NCI-H1092 treated with DMSO at 0.1 percent for 48 hours (cell line): ENCODE results near the gene CFAP92.

Experiments used
- DNase-seq: peaks from one replicate; lab custom pipeline; 2025; lab: John Stamatoyannopoulos, UW

Gene CFAP92

GRCh38 chr3:128993461-128994172, at the start of gene CFAP92:
CFAP92 (minus strand) TSS chr3:128994076; CDS start chr3:128993304, 772 bp downstream.
- DNase-seq, result peak; percentile 87

GRCh38 chr3:129040579-129041300, 46.9 kb upstream of the CFAP92 start:
- no peak for DNase-seq

GRCh38 chr3:129040039-129040336, 46.1 kb upstream of the CFAP92 start:
- DNase-seq, result no peak

- peak; percentile 84 for DNase-seq
These were observed 45.6 kb upstream of the CFAP92 start for GRCh38 chr3:129039271-129040038.

- no peak for DNase-seq
These were observed 44.4 kb upstream of the CFAP92 start for GRCh38 chr3:129038121-129038855.

DNA sequence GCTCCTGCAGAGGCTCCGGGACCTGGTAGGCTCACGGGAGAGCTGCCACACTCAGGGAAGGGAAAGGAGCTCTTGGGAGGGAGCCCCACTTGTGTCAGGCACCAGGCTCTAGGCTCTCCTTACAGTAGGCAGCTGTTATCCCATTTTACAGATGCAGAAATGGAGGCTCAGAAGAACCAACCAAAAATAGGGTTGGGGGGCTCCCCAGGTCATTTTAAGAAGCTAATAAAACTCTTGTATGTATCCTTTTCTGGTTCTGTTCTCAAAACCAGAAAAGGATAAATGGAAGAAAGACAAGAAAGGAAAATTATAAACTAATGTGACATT, 43.2 kb upstream of the CFAP92 start:
- no peak for DNase-seq

DNA sequence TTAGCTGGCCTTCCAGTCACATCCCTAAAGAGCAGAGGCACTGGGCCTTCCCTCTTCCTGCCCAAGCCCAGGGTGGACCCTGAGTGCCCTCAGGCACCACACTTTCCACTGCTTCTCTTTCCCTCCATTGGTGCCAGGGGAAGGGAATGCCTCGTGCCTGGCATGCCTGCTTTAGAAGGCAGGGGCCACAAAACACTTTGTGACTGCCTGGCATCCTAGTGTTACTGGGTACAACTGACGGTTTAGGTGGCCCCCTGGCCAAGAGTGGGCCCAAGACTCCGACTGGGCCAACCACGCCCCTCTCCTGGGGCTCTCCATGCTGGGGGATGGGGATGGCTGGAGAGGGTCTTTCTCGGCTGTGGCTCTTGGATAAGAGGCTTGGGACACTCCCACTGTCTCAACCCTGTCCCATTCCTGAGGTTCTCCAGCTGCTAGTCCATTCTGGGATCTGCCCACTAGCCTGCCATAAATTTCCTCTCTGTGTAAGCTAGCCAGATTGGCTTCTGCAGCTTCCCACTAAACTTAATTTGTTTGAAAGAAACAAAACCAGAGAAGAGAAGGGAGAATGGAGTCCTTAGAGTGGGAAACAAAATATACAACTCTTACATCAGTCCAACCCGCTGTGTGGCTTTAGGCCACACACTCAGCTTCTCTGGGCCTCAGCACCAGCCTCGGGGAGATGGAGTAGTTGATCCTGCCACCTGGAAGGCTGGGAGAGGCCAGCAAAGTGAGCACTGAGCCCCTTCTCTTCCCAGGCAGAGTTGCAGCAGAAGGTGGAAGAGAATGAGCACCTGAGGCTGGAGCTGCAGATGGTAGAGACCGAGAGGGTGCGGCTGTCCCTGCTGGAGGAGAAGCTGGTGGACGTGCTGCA, 42.6 kb upstream of the CFAP92 start:
- DNase-seq, result no peak

GRCh38 chr3:129035360-129036221, 41.7 kb upstream of the CFAP92 start:
- no peak for DNase-seq

GRCh38 chr3:129034642-129035041, 40.8 kb upstream of the CFAP92 start:
- DNase-seq, result no peak

GRCh38 chr3:129033633-129034321, 39.9 kb upstream of the CFAP92 start:
- DNase-seq, result no peak

- DNase-seq, result no peak
These were observed 39.3 kb upstream of the CFAP92 start for GRCh38 chr3:129033151-129033550.

- DNase-seq, result no peak
These were observed 38.8 kb upstream of the CFAP92 start for GRCh38 chr3:129032716-129033115.

DNA sequence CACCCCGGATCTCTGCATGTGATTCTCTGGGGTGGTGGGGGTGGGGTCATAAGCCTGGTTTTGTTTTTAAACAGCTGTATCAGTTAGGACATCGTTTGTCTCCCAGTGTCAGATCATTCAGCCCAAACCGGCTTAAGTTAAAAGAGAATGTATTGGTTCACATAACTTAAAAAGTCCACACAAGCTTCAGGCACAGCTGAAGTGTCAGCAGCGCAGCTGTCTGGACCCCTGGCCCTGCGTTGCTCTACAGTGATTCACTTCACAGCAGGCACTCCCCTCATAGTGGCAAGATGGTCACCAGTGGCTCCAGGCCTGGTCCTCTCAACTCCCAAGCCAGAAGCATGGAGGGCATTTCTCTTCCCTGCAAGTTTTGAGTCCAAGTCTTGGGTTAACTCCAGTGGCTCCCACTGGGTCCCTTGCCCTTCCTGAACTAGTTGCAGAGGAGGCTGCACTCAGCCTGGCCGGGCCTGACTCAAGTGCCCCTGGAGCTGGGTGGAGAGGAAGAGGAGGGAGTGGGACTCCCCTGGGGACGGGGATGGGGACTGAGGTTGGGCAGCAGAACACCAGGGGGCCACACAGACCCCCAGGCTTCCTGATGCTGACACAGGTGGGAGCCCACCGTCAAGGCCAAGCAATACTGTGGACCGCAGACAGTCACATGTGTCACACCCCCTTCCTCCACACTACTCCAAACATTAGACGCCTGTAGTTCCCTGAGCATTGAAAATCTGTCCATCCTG, 37.8 kb upstream of the CFAP92 start:
- DNase-seq, result no peak

- DNase-seq, result no peak
These were observed 36.7 kb upstream of the CFAP92 start for GRCh38 chr3:129030611-129031010.

GRCh38 chr3:129028866-129029265, 35.0 kb upstream of the CFAP92 start:
- no peak for DNase-seq

DNA sequence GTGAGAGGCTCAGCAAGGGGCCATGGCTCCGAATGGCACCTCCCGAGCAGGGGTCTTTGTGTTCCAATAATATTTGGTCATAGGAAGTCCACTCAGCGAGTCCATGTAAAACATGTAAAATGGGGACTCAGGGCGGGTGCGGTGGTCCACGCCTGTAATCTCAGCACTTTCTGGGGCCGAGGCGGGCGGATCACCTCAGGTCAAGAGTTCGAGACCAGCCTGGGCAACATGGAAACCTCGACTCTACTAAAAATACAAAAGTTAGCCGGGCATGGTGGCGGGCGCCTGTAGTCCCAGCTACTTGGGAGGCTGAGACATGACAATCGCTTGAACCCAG, 33.6 kb upstream of the CFAP92 start:
- DNase-seq, result no peak

- DNase-seq, result peak; percentile 93
These were observed 33.1 kb upstream of the CFAP92 start for GRCh38 chr3:129026728-129027543.

DNA sequence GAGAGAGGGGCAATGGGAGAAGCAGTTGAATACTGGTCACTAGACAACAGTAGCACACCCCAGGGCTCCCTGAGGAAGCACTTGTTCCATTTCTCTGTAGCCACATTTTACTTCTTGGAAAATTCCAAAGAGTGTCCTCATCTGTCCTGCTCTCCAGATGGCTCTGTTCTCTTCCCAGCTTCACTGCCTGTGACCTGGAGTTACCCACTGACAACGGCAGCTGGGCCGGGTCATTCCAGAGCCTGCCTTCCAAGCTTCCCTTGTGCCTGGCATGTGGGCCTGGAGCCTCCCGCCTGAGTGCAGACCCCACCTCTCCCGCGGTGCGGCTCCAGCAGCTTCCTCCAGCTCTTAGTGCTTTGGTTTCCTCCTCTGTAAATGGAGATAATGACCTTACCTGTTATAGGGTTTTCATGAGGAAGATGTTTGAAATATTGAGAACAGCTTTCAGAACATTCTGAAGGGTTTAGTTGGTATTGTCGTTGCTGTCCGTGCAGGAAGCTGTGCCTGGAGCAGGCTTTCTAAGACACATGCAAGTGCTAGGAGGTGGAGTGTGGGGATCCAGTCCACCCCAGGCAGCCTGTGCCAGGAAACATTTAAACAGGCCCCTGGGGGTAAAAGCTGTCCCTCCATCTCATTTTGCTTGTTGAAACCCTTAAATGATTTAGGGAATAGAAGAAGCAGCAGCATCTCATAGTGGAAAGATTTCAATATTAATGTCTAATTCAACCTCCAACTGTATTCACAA, 32.0 kb upstream of the CFAP92 start:
- no peak for DNase-seq
